ENCODE data around the gene GDAP2.

GDAP2 gene

DNA sequence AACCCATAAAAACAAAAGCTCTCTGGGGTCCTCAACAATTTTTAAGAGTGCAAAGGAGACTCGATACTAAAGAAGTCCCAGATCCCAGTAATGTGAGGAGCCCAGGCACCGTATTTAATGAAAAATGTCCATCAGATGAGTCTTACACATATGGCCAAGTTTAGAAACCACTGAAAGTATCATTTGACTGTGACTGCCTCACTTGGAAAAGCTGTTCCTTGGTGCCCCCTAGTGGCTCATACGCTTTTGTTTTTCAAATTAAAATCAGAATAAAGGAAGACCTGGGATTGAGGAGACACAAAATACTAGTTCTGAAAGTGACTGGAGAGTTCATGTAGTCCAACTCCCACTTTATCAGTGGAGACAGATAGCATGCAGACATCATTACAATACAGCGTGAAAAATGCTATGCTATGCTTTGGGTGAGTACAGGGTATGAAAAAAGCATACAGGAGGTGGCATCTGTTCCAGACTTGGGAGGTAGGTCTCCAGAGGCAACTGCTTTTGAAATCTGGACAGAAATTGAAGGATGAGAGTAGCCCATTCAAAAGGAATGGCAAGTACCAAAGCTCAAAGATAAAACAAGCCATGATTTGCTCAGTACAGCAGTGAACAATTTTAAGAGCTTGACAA is 33.8 kb downstream of the GDAP2 start:
- TF ChIP-seq SIN3A (IDR thresholded peaks at IDR 0.05; ENCODE audit: borderline replicate concordance, insufficient read depth, low read length): no peak
- TF ChIP-seq, protein P1, sequence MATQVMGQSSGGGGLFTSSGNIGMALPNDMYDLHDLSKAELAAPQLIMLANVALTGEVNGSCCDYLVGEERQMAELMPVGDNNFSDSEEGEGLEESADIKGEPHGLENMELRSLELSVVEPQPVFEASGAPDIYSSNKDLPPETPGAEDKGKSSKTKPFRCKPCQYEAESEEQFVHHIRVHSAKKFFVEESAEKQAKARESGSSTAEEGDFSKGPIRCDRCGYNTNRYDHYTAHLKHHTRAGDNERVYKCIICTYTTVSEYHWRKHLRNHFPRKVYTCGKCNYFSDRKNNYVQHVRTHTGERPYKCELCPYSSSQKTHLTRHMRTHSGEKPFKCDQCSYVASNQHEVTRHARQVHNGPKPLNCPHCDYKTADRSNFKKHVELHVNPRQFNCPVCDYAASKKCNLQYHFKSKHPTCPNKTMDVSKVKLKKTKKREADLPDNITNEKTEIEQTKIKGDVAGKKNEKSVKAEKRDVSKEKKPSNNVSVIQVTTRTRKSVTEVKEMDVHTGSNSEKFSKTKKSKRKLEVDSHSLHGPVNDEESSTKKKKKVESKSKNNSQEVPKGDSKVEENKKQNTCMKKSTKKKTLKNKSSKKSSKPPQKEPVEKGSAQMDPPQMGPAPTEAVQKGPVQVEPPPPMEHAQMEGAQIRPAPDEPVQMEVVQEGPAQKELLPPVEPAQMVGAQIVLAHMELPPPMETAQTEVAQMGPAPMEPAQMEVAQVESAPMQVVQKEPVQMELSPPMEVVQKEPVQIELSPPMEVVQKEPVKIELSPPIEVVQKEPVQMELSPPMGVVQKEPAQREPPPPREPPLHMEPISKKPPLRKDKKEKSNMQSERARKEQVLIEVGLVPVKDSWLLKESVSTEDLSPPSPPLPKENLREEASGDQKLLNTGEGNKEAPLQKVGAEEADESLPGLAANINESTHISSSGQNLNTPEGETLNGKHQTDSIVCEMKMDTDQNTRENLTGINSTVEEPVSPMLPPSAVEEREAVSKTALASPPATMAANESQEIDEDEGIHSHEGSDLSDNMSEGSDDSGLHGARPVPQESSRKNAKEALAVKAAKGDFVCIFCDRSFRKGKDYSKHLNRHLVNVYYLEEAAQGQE (IDR thresholded peaks at IDR 0.05; ENCODE audit: insufficient read depth in 1 of 2, low read depth in 2 of 2, low read length in 2 of 2): no peak
- no peak for TF ChIP-seq POLR2AphosphoS5 (IDR thresholded peaks at IDR 0.05; ENCODE audit: low read depth, low read length)

DNA sequence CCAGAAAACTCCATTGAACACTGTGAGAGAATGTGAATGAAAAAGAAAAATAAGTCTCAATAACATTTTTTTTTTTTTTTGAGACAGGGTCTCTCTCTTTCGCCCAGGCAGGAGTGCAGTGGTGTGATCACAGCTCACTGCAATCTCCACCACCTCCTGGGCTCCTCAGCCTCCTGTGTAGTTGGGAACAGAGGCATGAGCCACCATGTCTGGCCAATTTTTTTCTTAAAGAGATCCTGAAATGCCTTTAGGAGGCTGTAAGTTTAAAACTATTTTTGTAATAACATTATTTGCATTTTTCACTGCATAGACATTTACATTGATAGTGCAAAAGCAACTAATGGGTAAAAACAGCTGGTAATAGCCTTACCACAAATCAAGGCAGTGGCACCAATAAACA is 35.3 kb downstream of the GDAP2 start:
- no peak for TF ChIP-seq SIN3A (IDR thresholded peaks at IDR 0.05; ENCODE audit: borderline replicate concordance, insufficient read depth, low read length)
- TF ChIP-seq POLR2AphosphoS5 (IDR thresholded peaks at IDR 0.05; ENCODE audit: low read depth, low read length): no peak
- no peak for TF ChIP-seq FOXP2 (optimal IDR thresholded peaks at IDR 0.05; ENCODE audit: borderline replicate concordance, extremely low read depth, extremely low read length, insufficient read depth)
- TF ChIP-seq TAF1 (IDR thresholded peaks at IDR 0.05; ENCODE audit: borderline replicate concordance, insufficient read depth, low read length): no peak

DNA sequence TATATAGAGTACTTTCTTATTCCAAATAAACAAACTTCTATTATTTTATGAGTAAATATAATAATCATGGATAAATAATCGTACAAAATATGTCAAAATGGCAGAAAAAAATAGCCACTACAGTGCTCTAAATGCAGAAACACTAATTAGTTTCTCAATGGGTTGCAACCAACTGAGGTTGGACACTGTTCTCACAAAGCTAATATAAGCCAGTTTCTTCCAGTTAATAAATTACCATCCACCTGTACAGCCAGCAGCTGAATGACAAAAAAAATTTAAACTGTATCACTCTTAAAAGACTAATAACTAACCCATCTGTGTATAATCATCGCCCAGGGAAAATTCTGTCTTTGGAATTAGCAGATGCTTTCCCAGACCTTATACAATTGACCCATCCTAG is 36.9 kb downstream of the GDAP2 start:
- TF ChIP-seq FOXP2 (optimal IDR thresholded peaks at IDR 0.05; ENCODE audit: borderline replicate concordance, extremely low read depth, extremely low read length, insufficient read depth) (no peak), TAF1 (IDR thresholded peaks at IDR 0.05; ENCODE audit: borderline replicate concordance, insufficient read depth, low read length) (no peak), POLR2AphosphoS5 (IDR thresholded peaks at IDR 0.05; ENCODE audit: low read depth, low read length) (no peak), SIN3A (IDR thresholded peaks at IDR 0.05; ENCODE audit: borderline replicate concordance, insufficient read depth, low read length) (no peak)
- TF ChIP-seq, protein P1 (IDR thresholded peaks at IDR 0.05; ENCODE audit: insufficient read depth in 1 of 2, low read depth in 2 of 2, low read length in 2 of 2): no peak

DNA sequence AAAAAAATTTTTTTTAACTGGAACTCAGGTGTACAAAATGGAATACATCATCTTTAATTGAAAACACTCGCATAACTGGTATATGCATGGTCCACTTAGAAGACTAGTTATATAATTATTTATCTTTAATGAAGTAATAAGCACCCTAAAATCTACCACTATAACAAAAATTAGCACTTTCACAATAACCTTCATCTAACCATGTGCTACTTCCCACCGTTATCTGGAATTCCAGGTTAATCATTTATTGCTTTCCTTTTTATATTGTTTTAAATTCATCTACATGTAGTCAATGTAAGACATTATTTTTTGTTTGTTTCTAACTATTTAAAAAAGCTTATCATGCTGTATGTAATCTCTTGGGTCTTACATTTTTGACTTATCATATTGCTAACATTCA is 39.0 kb downstream of the GDAP2 start:
- no peak for TF ChIP-seq TAF1 (IDR thresholded peaks at IDR 0.05; ENCODE audit: borderline replicate concordance, insufficient read depth, low read length)
- no peak for TF ChIP-seq POLR2AphosphoS5 (IDR thresholded peaks at IDR 0.05; ENCODE audit: low read depth, low read length)
- no peak for TF ChIP-seq SIN3A (IDR thresholded peaks at IDR 0.05; ENCODE audit: borderline replicate concordance, insufficient read depth, low read length)
- TF ChIP-seq, protein P1 (IDR thresholded peaks at IDR 0.05; ENCODE audit: insufficient read depth in 1 of 2, low read depth in 2 of 2, low read length in 2 of 2): no peak
- no peak for TF ChIP-seq FOXP2 (optimal IDR thresholded peaks at IDR 0.05; ENCODE audit: borderline replicate concordance, extremely low read depth, extremely low read length, insufficient read depth)

DNA sequence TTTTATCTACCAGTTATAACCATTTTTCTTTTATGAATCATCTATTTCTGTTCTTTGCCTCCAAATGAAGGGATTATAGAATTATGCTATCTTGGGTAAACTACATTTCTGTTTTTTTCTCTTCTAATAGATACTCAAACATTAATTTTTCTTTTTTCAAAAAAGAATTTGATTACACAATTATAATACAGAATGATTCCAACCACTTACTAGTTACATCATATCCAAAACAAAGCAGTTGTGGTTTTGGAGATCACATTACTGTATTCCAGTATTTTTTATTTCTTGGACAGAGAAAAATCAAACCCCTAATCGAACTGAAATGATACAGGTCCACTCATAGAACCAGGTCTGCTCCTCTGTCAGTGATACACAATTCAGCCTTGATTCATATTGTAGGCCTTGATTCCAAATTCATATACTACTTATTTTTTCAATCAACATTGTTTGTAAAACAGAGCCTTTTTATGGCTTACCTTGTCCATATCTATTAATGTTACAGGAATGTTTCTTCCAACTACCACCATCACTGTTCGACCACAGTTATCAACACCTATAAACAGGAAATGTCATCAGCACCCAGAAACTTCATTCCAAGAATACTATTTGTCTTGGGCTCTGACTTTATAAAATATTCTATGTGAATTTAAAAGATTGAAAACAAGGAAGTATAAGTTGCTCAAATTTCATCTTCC is 43.2 kb downstream of the GDAP2 start:
- TF ChIP-seq FOXP2 (optimal IDR thresholded peaks at IDR 0.05; ENCODE audit: borderline replicate concordance, extremely low read depth, extremely low read length, insufficient read depth) (no peak), POLR2AphosphoS5 (IDR thresholded peaks at IDR 0.05; ENCODE audit: low read depth, low read length) (no peak), SIN3A (IDR thresholded peaks at IDR 0.05; ENCODE audit: borderline replicate concordance, insufficient read depth, low read length) (no peak), TAF1 (IDR thresholded peaks at IDR 0.05; ENCODE audit: borderline replicate concordance, insufficient read depth, low read length) (no peak)
- TF ChIP-seq, protein P1 (IDR thresholded peaks at IDR 0.05; ENCODE audit: insufficient read depth in 1 of 2, low read depth in 2 of 2, low read length in 2 of 2): no peak

Measured in PFSK-1 (cell line).